Measurements from ENCODE around the gene CORO1C.

Gene CORO1C

DNA sequence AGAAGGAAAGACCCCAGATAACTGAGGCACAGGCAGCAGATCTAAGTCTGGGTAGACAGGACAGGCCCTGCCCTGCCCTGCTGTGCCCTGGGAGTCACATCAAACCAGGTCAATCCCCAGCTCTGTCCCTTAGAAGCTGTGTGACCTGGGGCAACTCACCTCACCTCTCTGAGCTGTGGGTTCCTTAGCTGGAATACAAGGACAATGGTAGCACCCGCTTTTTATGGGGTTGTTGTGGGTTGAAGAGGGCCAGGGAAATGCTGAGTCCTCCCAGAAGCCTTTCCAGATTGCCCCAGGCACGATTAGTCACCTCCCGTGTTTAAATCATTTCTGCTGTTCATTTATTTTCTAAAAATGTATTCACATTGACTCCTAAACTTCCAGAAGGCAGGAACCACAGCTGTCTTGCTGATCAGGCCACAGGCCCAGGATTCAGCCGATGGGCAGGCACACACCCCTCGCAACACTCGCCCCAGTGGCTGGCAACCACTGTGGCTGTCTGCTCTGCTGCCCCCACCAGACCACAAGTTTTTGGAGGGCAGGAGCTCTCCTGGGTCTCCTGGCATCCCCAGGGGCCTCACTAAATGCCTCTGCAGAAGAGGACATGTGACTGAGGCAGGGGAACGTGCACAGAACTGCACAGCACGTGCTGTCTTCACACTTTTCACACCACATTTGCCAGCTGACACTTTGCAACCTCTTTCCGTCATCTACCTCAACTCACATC, 100.7 kb downstream of the CORO1C start:
- H3K27ac ChIP-seq: peak overlapping the region in 1 of 2 donors; percentile 56
- TF ChIP-seq, protein P1, sequence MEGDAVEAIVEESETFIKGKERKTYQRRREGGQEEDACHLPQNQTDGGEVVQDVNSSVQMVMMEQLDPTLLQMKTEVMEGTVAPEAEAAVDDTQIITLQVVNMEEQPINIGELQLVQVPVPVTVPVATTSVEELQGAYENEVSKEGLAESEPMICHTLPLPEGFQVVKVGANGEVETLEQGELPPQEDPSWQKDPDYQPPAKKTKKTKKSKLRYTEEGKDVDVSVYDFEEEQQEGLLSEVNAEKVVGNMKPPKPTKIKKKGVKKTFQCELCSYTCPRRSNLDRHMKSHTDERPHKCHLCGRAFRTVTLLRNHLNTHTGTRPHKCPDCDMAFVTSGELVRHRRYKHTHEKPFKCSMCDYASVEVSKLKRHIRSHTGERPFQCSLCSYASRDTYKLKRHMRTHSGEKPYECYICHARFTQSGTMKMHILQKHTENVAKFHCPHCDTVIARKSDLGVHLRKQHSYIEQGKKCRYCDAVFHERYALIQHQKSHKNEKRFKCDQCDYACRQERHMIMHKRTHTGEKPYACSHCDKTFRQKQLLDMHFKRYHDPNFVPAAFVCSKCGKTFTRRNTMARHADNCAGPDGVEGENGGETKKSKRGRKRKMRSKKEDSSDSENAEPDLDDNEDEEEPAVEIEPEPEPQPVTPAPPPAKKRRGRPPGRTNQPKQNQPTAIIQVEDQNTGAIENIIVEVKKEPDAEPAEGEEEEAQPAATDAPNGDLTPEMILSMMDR (IDR thresholded peaks at IDR 0.05): no peak
- H3K4me3 ChIP-seq: no peak overlapping the region
- no peak for DNase-seq (ENCODE audit: low spot score)

DNA sequence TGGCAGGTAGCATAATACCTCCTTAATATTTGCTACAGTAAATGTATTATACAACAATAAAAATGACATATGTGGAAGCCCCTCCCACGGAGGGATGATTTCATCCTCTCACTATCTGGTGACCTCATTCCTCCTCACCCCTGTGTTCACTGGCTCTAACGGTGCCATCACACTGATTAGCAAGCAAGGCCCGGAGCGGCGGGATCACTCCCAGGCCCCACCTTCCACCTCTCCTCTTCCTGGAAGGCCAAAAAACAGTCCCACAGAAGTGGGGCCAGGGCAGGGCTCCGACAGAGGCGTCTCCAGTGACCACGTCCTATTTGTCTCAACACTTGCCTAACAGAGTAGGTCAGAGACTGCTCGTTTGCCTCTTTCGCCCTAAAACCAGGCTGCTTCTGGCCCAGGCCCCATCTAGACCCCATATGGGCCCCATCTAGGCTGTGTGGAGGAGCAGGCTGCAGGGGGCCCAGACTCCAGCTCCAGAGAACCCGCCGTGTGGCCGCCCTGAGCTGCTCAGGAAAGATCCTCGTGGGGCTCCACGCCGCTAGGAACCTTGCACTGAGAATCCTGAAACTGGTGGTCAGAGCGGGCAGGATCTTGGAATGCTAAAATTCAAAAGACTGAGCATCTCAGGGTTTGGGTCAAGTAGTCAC, 101.4 kb downstream of the CORO1C start:
- TF ChIP-seq, protein P1 (IDR thresholded peaks at IDR 0.05): no peak
- H3K4me3 ChIP-seq: no peak overlapping the region
- DNase-seq (ENCODE audit: low spot score): no peak
- H3K27ac ChIP-seq: peak overlapping the region in 1 of 2 donors; percentile 56

DNA sequence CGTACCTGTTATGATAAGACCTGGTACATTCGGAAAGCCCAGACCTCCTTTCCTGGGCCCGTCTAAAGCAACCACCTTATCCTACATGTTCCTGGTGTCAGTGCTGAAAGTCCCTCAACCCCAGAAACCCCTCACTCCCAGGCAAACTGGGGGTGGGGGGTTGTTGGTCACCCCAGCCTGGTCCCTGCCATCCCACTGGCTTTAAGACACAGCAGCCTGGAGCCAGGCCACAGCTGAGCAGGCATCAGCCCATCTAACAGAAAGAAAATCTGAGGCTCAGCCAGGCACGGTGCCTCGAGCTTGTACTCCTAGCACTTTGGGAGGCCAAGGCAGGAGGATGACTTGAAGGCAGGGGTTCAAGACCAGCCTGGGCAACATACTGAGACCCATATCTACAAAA, 102.2 kb downstream of the CORO1C start:
- TF ChIP-seq, protein P1 (IDR thresholded peaks at IDR 0.05): no peak
- peak overlapping the region in 1 of 2 donors; percentile 64 for H3K27ac ChIP-seq
- peak overlapping the region; percentile 40 for H3K4me3 ChIP-seq
- no peak for DNase-seq (ENCODE audit: low spot score)

DNA sequence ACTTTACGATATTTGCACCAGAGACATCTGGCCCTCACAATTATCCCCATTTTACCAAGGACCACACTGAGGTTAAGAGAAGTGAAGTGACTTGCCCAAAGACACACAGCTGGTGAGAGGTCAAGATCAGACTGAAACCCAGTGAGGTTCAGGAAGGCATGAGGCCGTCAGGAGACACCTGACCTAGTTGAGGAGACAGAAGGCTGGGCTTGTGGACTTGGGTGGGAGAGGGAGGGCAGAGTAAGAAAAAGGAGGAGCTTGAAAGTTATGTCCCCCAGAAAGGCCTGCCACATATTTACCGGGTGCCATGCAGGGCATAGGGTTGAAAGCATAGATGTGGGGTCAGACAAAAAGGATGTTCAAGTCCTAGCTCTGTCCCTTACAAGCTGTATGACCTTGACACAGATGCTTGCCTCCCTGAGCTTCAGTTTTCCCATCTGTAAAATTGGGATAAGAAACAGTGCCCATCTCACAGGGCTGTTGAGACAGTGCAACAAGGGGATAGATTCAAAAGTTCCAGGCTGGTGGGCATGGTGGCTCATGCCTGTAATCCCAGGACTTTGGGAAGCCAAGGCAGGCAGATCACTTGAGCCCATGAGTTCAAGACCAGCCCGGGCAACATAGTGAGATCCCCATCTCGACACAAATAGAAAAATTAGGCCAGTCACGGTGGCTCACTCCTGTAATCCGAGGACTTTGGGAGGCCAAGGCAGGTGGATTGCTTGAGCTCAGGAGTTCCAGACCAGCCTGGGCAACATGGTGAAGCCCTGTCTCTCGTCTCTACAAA, 104.0 kb downstream of the CORO1C start:
- no peak for DNase-seq (ENCODE audit: low spot score)
- H3K27ac ChIP-seq: no peak overlapping the region
- H3K4me3 ChIP-seq: no peak overlapping the region
- TF ChIP-seq, protein P1 (IDR thresholded peaks at IDR 0.05): no peak

DNA sequence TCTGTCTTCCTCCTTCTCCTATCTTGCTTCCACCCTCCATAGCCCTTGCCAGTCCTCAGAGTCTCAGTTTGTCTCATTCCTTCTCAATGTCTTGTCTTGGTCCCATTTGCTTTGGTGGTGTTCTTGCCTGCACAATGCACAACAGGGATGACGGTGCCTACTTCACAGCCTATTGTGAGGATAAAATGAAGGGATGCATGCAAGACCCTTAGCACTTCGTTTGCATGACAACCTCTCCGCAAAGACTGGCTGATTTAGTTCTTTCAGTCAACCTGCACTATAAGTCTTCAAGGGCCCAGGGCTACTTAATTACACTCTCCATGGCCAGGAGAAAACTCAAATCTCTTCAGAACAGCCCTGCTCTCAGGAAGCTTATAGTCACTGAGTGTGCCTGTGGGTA, 106.1 kb downstream of the CORO1C start:
- H3K4me3 ChIP-seq: no peak overlapping the region
- no peak overlapping the region for H3K27ac ChIP-seq
- TF ChIP-seq, protein P1 (IDR thresholded peaks at IDR 0.05): no peak
- DNase-seq (ENCODE audit: low spot score): no peak

DNA sequence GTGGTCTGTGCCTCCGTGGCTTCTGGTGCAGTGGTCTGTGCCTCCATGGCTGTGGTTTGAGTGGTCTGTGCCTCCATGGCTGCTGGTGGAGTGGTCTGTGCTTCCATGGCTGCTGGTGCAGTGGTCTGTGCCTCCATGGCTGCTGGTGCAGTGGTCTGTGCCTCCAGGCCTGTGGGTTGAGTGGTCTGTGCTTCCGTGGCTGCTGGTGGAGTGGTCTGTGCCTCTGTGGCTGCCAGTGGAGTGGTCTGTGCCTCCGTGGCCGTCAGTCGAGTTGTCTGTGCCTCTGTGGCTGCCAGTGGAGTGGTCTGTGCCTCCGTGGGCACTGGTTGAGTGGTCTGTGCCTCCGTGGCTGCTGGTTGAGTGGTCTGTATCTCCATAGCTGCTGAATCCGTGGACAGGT, 107.7 kb downstream of the CORO1C start:
- no peak for DNase-seq (ENCODE audit: low spot score)

More for the DNA sequence above, 107.7 kb downstream of the CORO1C start:
- H3K4me3 ChIP-seq: no peak overlapping the region
- TF ChIP-seq, protein P1 (IDR thresholded peaks at IDR 0.05): no peak
- no peak overlapping the region for H3K27ac ChIP-seq

Data from coronary artery (tissue), 2 donors.